NCI-H2171 treated with DMSO at 0.1 percent for 48 hours (cell line): ENCODE measurements around the gene PHPT1.
"Not testable (repeated sequence)": the region's sequence is repeated elsewhere in the genome, so short reads cannot be mapped to it uniquely, and the experiment has no call there.

Source experiments
- DNase-seq: peaks from one replicate; lab custom pipeline; 2025; lab: John Stamatoyannopoulos, UW

The PHPT1 gene

DNA sequence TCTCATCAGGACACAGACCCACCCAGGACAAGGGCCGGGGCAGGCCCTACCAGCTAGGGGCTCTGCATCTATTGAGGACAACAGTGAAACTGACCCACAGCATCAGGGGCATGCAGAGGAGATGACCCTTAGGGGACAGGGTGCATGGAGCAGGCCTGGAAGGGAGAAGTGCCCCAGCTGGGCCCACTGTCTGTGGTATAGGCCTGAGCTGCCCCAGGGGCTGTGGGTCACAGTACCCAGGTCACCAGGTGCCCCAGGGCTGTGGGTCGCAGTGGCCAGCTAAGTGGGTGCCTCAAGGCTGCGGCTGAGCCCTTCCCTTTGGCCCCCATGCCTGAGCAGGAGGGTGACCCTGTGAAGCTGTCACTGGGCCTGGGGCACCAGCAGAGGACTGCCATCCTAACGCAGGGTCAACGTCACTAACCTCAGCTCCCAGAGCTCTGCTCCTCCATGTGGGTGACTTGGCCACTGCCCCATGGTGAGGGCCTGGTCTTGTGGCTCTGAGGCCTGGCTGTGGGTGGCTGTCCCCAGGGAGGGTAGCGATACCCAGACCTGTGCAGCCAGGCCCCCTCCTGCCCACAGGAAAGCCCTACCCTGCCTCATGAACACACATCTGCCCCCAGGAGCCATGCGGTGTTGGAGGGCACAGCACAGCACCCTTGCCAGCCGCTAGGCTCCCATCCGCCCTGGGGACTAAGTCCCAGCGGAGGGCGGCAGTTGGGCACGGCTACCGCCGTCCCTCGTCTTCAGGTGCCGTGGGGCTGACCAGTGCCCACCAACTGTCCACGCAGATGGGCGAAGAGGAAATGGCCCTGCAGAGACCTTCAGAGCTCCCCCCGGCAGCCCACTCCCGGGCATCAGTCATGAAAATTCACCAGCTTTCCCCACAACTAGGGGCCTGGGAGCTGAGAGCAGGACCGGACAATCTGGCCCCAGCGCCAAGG is 12.0 kb downstream of the PHPT1 start:
- DNase-seq: no peak

DNA sequence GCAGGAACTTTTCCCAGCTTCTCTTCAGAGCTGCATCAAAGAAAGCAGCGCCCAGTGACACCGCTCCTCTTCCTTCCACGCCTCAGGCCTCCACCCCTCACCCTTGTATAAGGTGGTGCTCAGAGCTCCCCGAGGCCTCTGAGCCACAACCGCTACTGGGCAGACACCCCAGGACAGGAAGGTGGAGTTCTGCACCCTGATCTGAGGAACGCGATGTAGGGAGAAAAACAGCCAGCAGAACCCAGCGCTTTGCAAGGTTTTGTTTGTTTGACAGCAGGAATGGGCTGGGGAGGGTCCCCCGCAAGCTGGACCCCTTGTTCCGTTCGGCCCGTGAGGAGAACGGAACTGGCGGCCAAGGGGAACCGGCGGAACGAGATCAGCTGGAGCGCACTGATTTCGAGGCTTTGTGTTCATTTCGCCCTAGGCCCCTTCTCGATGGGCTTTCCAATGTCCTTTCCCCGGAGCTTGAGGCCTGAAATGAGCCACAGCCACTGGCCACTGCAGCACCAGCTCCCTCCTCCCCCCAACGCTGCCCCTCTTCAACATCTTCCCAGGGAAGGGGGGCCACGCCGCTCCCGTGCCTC is 12.8 kb downstream of the PHPT1 start:
- no peak for DNase-seq

- DNase-seq: no peak
Observed at GRCh38 chr9:136862849-136863622, 13.8 kb downstream of the PHPT1 start.

- no peak for DNase-seq
Observed at GRCh38 chr9:136863623-136864273, 14.5 kb downstream of the PHPT1 start.

GRCh38 chr9:136865041-136865767 is 16.0 kb downstream of the PHPT1 start:
- DNase-seq: no peak

- DNase-seq: no peak
Observed at GRCh38 chr9:136865768-136866103, 16.5 kb downstream of the PHPT1 start.

GRCh38 chr9:136866898-136867421 is 17.8 kb downstream of the PHPT1 start:
- not testable (repeated sequence) for DNase-seq

GRCh38 chr9:136867480-136867879 is 18.3 kb downstream of the PHPT1 start:
- DNase-seq: no peak

DNA sequence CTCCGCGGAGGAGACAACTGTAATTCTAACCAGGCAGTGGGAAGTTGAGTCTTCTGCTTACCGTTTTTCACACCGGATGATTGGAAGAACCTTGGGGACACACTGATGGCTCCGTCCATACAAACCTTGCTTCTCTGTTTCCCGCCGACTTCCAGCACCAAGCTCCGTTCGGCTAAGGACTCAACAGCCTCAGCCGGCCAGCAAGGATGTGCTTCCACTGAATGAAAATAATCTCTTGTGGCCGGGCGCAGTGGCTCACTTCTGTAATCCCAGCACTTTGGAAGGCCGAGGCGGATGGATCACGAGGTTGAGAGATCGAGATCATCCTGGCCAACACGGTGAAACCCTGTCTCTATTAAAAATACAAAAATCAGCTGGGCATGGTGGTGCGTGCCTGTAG is 18.7 kb downstream of the PHPT1 start:
- no peak for DNase-seq

- no peak for DNase-seq
Observed at GRCh38 chr9:136868644-136869043, 19.4 kb downstream of the PHPT1 start.

- not testable (repeated sequence) for DNase-seq
Observed at GRCh38 chr9:136869611-136870010, 20.4 kb downstream of the PHPT1 start.

- no peak for DNase-seq
Observed at GRCh38 chr9:136875155-136875554, 25.9 kb downstream of the PHPT1 start.

GRCh38 chr9:136876476-136876875 is 27.3 kb downstream of the PHPT1 start:
- no peak for DNase-seq

DNA sequence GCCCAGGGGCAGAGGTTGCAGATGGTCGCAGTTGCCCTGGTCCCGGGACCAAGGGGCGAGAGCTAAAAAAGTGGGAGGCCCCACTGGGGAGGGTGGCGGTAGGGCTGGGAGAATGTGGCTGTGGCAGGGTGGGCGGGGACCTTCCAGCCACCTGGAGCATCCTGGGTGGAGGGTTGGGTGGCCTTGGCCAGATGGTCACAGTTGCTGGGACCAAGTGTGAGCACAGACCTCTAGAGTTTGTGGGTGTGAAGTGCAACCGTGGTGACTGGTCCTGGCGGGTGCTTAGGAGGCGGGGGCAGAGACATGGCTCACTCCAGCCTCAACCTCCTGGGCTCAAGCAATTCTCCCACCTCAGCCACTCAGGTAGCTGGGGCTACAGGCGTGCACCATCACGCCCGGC is 31.4 kb downstream of the PHPT1 start:
- peak; percentile 32 for DNase-seq

DNA sequence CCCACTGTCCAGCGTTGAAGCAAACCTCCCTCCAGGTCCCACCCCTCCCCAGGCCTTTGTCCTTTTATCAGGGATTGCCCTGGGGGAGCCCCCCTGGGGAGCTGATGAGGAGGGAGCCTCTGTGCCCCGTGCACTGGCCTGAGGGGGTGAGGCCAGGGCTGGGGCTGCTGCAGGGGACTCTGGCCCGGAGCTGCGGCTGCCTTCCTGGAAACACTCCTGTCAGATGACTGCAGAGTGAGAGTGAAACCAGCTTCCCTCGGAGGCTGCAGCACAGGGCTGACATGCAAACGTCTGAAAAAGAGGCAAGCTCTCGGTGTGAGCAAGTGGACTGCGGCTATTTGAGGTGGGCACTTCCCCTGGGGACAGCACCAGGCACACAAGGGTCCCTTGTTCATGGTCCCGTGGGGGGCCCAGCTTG is 32.5 kb downstream of the PHPT1 start:
- DNase-seq: no peak

DNA sequence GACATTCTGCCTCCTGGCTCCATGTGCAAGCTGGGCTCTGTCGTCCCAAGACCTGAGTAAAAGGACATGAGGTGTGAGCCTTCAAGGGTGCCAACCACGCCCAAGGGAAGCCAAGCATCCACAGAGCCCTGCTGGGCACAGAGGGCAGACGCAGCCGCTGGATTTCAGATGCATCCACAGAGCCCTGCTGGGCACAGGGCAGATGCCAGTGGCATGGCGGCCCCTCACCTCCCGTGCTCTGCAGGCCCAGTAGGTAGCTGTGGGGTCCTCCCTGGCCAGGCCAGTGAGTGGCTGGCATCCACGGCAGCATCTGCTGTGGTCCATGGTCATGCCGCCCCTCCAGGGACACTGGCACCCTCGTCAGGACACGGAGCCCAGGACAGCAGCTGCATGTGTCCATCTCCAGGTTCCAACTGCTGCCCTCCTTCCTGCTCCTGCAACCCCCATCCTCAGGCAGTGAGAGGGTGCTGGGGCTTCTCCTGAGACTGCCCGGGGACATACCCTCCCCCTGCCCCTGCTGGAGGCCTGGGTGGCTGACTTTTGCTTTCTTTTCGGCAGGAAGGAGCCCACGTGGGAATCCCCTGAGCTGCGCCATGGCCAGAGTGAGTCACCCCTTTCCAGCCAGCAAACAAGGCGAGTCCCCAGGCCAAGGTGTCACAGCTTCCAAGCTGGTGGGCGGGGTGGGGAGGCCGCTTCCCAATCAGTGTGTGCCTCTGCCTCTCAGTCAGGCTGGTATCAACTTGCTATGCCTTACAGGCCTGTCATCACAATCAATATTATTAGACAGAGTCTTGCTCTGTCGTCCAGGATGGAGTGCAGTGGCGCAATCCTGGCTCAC is 33.1 kb downstream of the PHPT1 start:
- DNase-seq: no peak

- not testable (repeated sequence) for DNase-seq
Observed at GRCh38 chr9:136882947-136883283, 33.7 kb downstream of the PHPT1 start.

DNA sequence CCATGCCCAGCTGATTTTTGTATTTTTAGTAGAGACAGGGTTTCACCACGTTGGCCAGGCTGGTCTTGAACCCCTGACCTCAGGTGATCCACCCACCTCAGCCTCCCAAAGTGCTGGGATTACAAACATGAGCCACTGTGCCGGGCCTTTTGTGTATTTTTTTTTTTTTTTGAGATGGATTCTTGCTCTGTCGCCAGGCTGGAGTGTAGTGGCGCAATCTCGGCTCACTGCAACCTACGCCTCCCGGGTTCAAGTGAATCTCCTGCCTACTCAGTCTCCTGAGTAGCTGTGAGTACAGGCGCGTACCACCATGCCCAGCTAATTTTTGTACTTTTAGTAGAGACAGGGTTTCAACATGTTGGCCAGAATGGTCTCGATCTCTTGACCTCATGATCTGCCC is 34.5 kb downstream of the PHPT1 start:
- not testable (repeated sequence) for DNase-seq

GRCh38 chr9:136885950-136886578 is 36.9 kb downstream of the PHPT1 start, which contains the start of gene TRAF2:
Gene TRAF2 (plus strand): TSS chr9:136886516. CDS start chr9:136898741, 12,225 bp downstream.
- DNase-seq: peak; percentile 99
